Measurements from ENCODE around the gene NSUN4.

NSUN4 gene

GRCh38 chr1:46302641-46303037 is 38.0 kb upstream of the NSUN4 start:
- TF ChIP-seq, protein P1, sequence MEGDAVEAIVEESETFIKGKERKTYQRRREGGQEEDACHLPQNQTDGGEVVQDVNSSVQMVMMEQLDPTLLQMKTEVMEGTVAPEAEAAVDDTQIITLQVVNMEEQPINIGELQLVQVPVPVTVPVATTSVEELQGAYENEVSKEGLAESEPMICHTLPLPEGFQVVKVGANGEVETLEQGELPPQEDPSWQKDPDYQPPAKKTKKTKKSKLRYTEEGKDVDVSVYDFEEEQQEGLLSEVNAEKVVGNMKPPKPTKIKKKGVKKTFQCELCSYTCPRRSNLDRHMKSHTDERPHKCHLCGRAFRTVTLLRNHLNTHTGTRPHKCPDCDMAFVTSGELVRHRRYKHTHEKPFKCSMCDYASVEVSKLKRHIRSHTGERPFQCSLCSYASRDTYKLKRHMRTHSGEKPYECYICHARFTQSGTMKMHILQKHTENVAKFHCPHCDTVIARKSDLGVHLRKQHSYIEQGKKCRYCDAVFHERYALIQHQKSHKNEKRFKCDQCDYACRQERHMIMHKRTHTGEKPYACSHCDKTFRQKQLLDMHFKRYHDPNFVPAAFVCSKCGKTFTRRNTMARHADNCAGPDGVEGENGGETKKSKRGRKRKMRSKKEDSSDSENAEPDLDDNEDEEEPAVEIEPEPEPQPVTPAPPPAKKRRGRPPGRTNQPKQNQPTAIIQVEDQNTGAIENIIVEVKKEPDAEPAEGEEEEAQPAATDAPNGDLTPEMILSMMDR (IDR thresholded peaks at IDR 0.05) = no peak
- no peak for TF ChIP-seq ZFX (IDR thresholded peaks at IDR 0.05; ENCODE audit: borderline replicate concordance)
- H3K27ac ChIP-seq = peak overlapping the region; percentile 94

- no peak for TF ChIP-seq ZFX (IDR thresholded peaks at IDR 0.05; ENCODE audit: borderline replicate concordance)
- TF ChIP-seq, protein P1 (IDR thresholded peaks at IDR 0.05) = no peak
- H3K27ac ChIP-seq = peak within 1 kb of the TSS; percentile 94
These were observed 37.4 kb upstream of the NSUN4 start, which contains the start of the genes LRRC41 and UQCRH for GRCh38 chr1:46303038-46303871. TSS of gene LRRC41 (minus strand) at chr1:46303616. CDS start at chr1:46303322, 294 bp downstream. TSS of gene UQCRH (plus strand) at chr1:46303698. CDS start at chr1:46303767, 69 bp downstream.

- H3K27ac ChIP-seq = peak overlapping the region; percentile 94
These were observed 36.7 kb upstream of the NSUN4 start for GRCh38 chr1:46303872-46304326.

GRCh38 chr1:46306159-46306530 is 34.5 kb upstream of the NSUN4 start:
- TF ChIP-seq ZFX (IDR thresholded peaks at IDR 0.05; ENCODE audit: borderline replicate concordance) = no peak
- TF ChIP-seq, protein P1 (IDR thresholded peaks at IDR 0.05) = no peak
- H3K27ac ChIP-seq = no peak overlapping the region

More at GRCh38 chr1:46303872-46304326, 36.7 kb upstream of the NSUN4 start:
- TF ChIP-seq, protein P1 (IDR thresholded peaks at IDR 0.05) = 0 out of 2 replicates have a peak, but pooled peaks have one; percentile 5
- TF ChIP-seq ZFX (IDR thresholded peaks at IDR 0.05; ENCODE audit: borderline replicate concordance) = no peak

DNA sequence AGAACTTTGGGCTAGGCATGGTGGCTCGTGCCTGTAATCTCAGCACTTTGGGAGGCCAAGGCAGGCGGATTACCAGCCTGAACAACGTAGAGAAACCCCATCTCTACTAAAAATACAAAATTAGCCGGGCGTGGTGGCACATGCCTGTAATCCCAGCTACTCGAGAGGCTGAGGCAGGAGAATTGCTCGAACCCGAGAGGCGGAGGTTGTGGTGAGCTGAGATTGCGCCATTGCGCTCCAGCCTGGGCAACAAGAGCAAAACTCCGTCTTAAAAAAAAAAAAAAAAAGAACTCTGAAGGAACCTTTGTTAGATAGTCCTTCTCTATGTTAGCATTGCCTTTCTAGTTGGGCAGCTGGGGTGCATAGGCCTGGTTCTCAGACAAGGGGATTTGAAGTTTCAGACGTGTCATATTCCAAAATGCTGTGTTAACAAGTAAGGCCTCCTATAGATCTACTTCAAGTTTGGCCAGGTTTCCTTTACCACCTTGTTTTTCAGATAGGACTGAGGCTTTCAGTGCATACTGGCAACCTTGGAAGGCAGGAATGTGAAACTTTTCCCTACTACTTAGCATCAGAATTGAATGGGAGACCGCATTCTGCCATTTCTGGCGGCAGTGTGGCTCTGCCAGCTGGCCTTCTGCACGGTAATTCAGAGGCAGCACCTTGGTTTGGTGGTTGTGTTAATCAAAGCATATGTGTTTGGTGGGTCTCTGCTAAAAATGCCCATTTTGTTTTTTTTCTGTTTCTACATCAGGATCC is 31.0 kb upstream of the NSUN4 start:
- no peak overlapping the region for H3K27ac ChIP-seq
- TF ChIP-seq, protein P1 (IDR thresholded peaks at IDR 0.05) = no peak
- TF ChIP-seq ZFX (IDR thresholded peaks at IDR 0.05; ENCODE audit: borderline replicate concordance) = no peak

DNA sequence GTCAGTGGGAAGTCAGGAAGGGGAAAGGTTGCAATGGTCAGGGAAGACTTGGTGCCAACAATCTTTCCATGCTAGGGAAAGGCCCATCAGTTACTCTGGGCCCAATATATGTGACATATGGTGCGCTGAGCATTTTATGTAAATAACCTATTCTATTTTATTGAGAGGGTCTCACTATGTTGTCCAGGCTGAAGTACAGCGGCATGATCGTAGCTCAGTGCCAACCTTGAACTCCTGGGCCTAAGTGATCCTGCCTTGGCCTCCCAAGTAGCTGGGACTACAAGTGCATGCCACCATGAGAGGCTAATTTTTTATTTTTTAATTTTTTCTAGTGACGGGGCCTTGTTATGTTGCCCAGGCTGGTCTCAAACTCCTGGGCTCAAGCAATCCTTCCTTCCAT is 30.3 kb upstream of the NSUN4 start:
- TF ChIP-seq ZFX (IDR thresholded peaks at IDR 0.05; ENCODE audit: borderline replicate concordance) = no peak
- TF ChIP-seq, protein P1 (IDR thresholded peaks at IDR 0.05) = no peak
- H3K27ac ChIP-seq = no peak overlapping the region
